Smooth muscle cell (in vitro differentiated cells): ENCODE measurements around the gene SLC5A7. TPM values are rescaled to one million over a fixed set of nuclear protein-coding genes. Genes with fewer than 3 reads are reported as not detected.

ENCODE experiments used
- DNase-seq: peaks from one replicate; lab custom pipeline; 2025; ENCODE audit not compliant: unreplicated experiment; lab: John Stamatoyannopoulos, UW
- H2AFZ ChIP-seq: fragments of 200-600 bp; sonication (generic); 2 replicates; pipeline ENCODE4 v1.6.0; 2016; ENCODE audit warnings: antibody characterized with exemption, low read depth, mild to moderate bottlenecking
- H3F3A ChIP-seq: fragments of 200-600 bp; sonication (generic); 2 replicates; pipeline ENCODE4 v1.6.0; 2017; ENCODE audit warnings: antibody characterized with exemption, low read depth
- H3K27ac ChIP-seq: fragments of 200-600 bp; sonication (generic); 2 replicates; pipeline ENCODE4 v1.5.1; 2016; ENCODE audit warnings: low read depth, mild to moderate bottlenecking
- H3K27me3 ChIP-seq: fragments of 200-600 bp; sonication (generic); 2 replicates; pipeline ENCODE4 v1.6.1; 2016; ENCODE audit warnings: low read depth, mild to moderate bottlenecking
- H3K36me3 ChIP-seq: fragments of 200-600 bp; sonication (generic); 2 replicates; pipeline ENCODE4 v1.5.1; 2016; ENCODE audit warnings: low read depth
- H3K4me1 ChIP-seq: fragments of 200-600 bp; sonication (generic); 2 replicates; pipeline ENCODE4 v1.5.1; 2016; ENCODE audit warnings: low read depth
- H3K4me2 ChIP-seq: fragments of 200-600 bp; sonication (generic); 2 replicates; pipeline ENCODE4 v1.6.0; 2016; ENCODE audit warnings: mild to moderate bottlenecking
- H3K4me3 ChIP-seq: fragments of 200-600 bp; sonication (generic); 2 replicates; pipeline ENCODE4 v1.5.1; 2016; ENCODE audit warnings: mild to moderate bottlenecking
- H3K79me2 ChIP-seq: fragments of 200-600 bp; sonication (generic); 2 replicates; pipeline ENCODE4 v1.6.0; 2016; ENCODE audit warnings: low read depth, mild to moderate bottlenecking
- H3K9ac ChIP-seq: fragments of 200-600 bp; sonication (generic); 2 replicates; pipeline ENCODE4 v1.6.0; 2016; ENCODE audit warnings: low read depth
- H3K9me3 ChIP-seq: fragments of 200-600 bp; sonication (generic); replicated peaks from 2 replicates; pipeline ENCODE4 v1.5.1; 2016; ENCODE audit warnings: low read depth
- H4K20me1 ChIP-seq: fragments of 200-600 bp; sonication (generic); 2 replicates; pipeline ENCODE4 v1.6.0; 2016; ENCODE audit warnings: low read depth
- WGBS: methylation state at CpG from one replicate; pipeline ENCODE4 v1.1.7; 2016; ENCODE audit warnings: low lambda C conversion rate; 5-methylcytosine and 5-hydroxymethylcytosine counted together
- polyA plus RNA-seq: library from polyadenylated mRNA; unstranded; fragments of >200 nt; fragmentation: Nextera tagmentation; extraction: Ambion mirVana; gene quantifications from 2 replicates; pipeline ENCODE4 v1.2.1, GENCODE V29; 2016
- total RNA-seq: library from RNA; depleted of rRNA; stranded (reverse); fragments of >200 nt; gene quantifications from 2 replicates; pipeline ENCODE4 v1.2.3, GENCODE V29; 2014
- TF ChIP-seq, protein P1 (sequence below): fragments of 200-600 bp; sonication (generic); IDR thresholded peaks from 2 replicates; pipeline ENCODE4 v1.5.1; 2017; ENCODE audit warnings: borderline replicate concordance, mild to moderate bottlenecking, antibody characterized with exemption; ENCODE audit not compliant: insufficient read depth, poor library complexity, severe bottlenecking

Gene SLC5A7
- total and polyA plus RNA-seq, 2 experiments from 2014 or later, result 0.13 TPM; not detected in 1

DNA sequence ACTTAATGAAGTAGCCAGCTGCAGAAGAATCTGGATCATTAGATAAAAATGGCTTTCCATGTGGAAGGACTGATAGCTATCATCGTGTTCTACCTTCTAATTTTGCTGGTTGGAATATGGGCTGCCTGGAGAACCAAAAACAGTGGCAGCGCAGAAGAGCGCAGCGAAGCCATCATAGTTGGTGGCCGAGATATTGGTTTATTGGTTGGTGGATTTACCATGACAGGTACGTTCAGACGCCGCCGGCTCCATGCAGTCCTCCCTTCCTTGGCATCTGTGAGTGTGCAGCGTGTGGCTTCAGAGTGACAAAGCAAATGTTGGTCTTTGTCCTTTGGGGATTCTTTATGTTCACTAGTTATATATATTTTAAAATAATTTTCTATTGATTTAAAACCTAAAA is 1.8 kb downstream of the SLC5A7 start:
- no peaks in the 10 kb centered on the region for H3K4me1 ChIP-seq
- no peak overlapping the region for H3K4me2 ChIP-seq
- peaks cover 71% of the 10 kb centered on the region for H3K27me3 ChIP-seq
- 96% methylated on average over 10 of the region's 10 CpGs for WGBS
- no peak overlapping the region for H3K9ac ChIP-seq
- TF ChIP-seq, protein P1, sequence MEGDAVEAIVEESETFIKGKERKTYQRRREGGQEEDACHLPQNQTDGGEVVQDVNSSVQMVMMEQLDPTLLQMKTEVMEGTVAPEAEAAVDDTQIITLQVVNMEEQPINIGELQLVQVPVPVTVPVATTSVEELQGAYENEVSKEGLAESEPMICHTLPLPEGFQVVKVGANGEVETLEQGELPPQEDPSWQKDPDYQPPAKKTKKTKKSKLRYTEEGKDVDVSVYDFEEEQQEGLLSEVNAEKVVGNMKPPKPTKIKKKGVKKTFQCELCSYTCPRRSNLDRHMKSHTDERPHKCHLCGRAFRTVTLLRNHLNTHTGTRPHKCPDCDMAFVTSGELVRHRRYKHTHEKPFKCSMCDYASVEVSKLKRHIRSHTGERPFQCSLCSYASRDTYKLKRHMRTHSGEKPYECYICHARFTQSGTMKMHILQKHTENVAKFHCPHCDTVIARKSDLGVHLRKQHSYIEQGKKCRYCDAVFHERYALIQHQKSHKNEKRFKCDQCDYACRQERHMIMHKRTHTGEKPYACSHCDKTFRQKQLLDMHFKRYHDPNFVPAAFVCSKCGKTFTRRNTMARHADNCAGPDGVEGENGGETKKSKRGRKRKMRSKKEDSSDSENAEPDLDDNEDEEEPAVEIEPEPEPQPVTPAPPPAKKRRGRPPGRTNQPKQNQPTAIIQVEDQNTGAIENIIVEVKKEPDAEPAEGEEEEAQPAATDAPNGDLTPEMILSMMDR, result no peak
- no peaks in the 10 kb centered on the region for H3K9me3 ChIP-seq
- H3K4me3 ChIP-seq, result no peak overlapping the region
- DNase-seq, result no peak
- H3K36me3 ChIP-seq, result no peaks in the 10 kb centered on the region
- no peak overlapping the region for H2AFZ ChIP-seq
- H3K79me2 ChIP-seq, result no peaks in the 10 kb centered on the region
- no peaks in the 10 kb centered on the region for H4K20me1 ChIP-seq
- H3F3A ChIP-seq, result no peaks in the 10 kb centered on the region
- no peak overlapping the region for H3K27ac ChIP-seq

DNA sequence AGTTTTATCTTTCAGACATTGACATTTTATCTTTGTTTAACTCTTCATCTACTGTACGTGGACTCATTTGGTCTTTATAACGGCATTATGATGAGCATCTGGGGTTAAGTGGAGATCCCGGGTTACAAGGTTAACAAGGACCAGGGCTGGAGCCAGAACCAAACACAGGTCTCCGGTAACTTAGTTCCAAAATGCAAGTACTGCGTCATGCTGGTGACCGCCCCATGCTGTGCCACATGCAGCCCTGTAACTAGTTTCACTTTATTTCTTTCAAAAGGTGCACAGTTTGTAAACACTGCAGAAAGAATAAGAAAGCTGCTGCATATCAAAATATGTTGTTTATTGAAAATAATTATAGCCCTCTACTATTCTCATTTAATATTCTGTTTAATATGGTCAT is 3.1 kb downstream of the SLC5A7 start:
- Histone ChIP-seq H3K36me3 (no peaks in the 10 kb centered on the region), H3K27ac (no peak overlapping the region), H3K27me3 (peaks cover 59% of the 10 kb centered on the region), H3K4me2 (no peak overlapping the region), H2AFZ (no peak overlapping the region), H3F3A (no peaks in the 10 kb centered on the region), H3K4me3 (no peak overlapping the region), H3K79me2 (no peaks in the 10 kb centered on the region), H3K9me3 (no peaks in the 10 kb centered on the region), H3K9ac (no peak overlapping the region), H3K4me1 (no peaks in the 10 kb centered on the region), H4K20me1 (no peaks in the 10 kb centered on the region)
- no peak for DNase-seq
- TF ChIP-seq, protein P1, result no peak
- WGBS, result 92% methylated on average over 6 of the region's 6 CpGs

DNA sequence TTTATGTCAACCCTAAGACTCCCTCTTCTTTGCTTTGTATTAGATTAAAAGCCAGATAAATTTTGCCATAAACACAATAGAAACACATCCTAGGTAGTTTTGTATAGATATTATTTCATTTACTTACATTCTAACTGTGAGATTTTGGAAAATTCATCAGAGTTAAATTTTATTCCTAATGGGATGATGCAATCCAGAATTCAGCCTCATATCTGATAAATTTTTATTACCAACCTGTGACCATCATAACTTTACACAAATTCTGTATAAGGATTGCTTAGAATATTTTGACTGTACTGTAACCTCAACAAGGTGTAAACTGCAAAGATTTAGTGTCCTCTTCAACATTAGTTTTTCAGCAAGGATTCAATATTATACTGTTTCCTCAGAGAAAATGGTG is 4.4 kb downstream of the SLC5A7 start:
- Histone ChIP-seq H3K36me3 (no peaks in the 10 kb centered on the region), H3K9ac (no peak overlapping the region), H4K20me1 (no peaks in the 10 kb centered on the region), H3K4me2 (no peak overlapping the region), H3K27me3 (peaks cover 47% of the 10 kb centered on the region), H3F3A (no peaks in the 10 kb centered on the region), H2AFZ (no peak overlapping the region), H3K27ac (no peak overlapping the region), H3K9me3 (no peaks in the 10 kb centered on the region), H3K4me1 (no peaks in the 10 kb centered on the region), H3K4me3 (no peak overlapping the region), H3K79me2 (no peaks in the 10 kb centered on the region)
- TF ChIP-seq, protein P1, result no peak
- DNase-seq, result no peak

DNA sequence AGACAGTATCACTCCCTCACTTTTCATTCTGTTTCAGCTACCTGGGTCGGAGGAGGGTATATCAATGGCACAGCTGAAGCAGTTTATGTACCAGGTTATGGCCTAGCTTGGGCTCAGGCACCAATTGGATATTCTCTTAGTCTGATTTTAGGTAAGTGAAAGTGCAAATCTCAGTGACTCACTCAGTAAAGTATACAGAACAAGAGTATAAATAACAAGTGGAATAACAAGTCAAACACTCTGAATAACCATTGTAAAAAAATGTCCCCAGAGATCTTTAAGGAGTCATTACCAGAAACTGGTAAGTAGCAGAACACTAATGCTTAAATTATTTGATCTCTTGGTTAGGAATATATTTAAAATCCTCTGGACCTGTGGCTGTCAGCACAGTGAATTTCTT is 5.7 kb downstream of the SLC5A7 start:
- Histone ChIP-seq H4K20me1 (no peaks in the 10 kb centered on the region), H3K9ac (no peak overlapping the region), H3K27ac (no peak overlapping the region), H3K4me2 (no peak overlapping the region), H3K36me3 (no peaks in the 10 kb centered on the region), H3F3A (no peaks in the 10 kb centered on the region), H3K9me3 (no peaks in the 10 kb centered on the region), H2AFZ (no peak overlapping the region), H3K79me2 (no peaks in the 10 kb centered on the region), H3K4me1 (no peaks in the 10 kb centered on the region), H3K27me3 (peaks cover 33% of the 10 kb centered on the region), H3K4me3 (no peak overlapping the region)
- TF ChIP-seq, protein P1, result no peak
- DNase-seq, result no peak
- 83% methylated on average over 1 of the region's 1 CpG for WGBS
